IPS DF 4.7 (cell line): ENCODE measurements around the gene SCP2D1.
"Not testable (repeated sequence)": the region's sequence is repeated elsewhere in the genome, so short reads cannot be mapped to it uniquely, and the experiment has no call there.

Source experiments
- DNase-seq: peaks from one replicate; pipeline ENCODE4 v3.0.0-alpha.2; 2013; ENCODE audit warnings: low spot score; ENCODE audit errors: extremely low read depth

SCP2D1 gene

DNA sequence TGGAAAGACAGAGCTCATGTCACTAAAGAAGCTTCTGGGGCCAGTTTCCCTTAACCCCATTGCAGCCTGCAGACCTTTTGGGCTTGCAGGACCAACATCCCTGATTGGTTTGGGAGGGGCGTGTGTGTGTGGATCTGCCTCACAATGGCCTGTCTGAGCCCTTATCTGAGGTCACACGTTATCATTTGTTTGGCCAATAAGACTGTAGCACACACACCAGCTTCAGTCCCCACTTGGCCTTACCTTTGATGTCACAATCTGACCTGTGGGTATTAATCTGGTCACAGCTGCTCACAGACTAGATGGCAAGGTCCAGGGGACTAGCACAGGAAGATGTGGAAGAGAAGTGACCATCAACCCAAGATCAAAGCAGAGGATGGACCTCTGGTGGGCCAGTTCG lies at the start of gene SCP2D1:
Gene SCP2D1, plus strand, starts transcription at position 301 of the 400 bp plus-strand sequence. Its CDS starts 33 bp downstream, at position 334.
- no peak for DNase-seq

DNA sequence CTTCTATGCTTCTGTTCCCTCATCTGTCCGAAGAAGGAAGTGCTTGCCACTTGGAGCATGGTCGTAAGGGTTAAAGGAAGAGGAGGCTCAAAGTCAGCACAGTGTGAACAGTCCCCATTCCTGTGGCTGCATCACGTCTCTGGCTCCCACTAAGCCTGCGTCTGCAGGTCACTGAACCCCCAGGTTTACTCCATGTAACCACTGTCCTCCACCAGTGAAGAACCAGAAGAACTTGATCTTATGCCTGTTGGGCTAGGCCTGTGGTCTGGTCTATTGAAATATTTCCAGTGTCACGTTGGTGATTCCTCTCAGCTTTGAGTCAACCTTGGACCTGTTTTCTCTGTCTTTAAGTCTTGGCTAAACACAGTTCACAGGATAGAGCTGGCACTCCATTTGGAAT lies 45.9 kb upstream of the SCP2D1 start:
- DNase-seq, result no peak

DNA sequence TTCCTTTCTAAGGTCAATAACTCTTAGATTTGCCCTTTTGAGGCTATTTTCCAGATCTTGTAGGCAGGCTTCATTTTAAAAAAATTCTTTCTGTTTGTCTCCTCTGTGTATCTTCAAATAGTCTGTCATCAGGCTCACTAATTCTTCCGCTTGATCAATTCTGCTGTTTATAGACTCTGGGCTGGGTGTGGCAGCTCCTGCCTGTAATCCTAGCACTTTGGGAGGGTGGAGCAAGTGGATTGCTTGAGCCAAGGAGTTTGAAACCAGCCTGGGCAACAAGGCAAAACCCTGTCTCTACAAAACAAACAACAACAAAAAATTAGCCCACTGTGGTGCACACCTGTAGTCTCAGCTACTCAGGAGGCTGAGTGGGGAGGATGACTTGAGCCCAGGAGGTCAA lies 40.0 kb upstream of the SCP2D1 start:
- DNase-seq, result no peak

DNA sequence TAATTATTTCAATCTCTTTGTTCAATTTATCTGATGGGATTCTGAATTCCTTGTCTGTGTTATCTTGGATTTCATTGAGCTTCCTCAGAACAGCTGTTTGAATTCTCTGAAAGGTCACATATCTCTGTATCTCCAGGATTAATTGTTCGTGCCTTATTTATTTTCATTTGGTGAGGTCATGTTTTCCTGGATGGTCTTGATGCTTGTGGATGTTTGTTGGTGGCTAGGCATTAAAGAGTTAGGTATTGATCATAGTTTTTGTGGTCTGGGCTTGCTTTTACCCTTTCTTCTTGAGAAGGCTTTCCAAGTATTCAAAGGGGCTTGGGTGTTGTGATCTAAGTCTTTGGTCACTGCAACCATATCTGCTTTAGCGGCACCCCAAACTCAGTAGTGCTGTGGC lies 39.4 kb upstream of the SCP2D1 start:
- DNase-seq, result no peak

DNA sequence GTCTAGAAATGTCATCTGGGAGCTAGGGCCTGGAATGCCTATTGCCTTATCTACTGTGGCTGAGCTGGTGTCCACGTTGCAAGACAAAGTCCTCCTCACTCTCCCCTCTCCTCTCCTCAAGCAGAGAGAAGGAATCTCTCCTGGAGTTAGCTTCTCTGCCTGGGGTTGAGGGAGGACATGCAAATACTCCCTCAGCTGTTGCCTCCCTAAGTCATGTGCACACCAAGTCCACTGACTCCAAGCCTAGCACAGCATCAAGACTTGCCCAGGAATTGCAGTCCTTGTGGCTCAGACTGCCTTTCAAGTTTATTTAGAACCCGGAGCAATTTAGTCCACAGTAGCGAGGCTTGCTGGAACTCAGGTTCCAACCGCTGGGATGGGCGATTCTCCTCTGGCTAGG lies 38.0 kb upstream of the SCP2D1 start:
- no peak for DNase-seq

DNA sequence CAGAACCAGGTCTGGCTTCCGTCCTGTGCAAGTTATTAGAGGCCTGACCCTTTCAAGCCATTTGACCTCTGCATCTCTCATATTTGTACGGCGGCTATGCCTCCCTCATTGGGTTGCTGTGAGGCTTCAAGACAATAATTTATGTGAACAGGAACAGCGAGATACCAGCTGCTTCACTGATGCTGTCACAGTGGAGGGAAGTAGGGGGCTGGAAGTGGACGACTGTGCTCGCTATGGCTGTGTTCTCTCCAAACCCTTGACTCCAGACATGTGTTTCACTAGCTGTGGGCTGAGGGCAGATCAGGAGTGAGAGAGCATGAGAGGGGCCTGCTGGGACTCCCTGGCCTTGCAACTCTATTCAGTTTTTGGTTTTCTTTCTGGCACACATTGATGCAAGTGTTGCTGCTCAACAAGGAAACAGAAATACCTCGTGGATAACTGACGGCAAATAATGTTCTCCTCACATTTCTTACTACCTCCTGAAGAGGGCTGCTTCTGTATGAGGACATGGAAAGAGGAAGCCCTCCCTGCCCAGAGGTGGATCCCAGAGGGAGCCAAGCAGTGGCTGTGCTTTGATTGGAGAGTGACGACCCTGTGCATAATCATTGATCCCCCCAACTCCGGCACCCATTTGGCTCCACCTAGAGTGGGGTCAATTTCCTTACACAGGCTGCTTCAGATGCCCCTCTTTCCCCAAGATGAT lies 34.7 kb upstream of the SCP2D1 start:
- no peak for DNase-seq

DNA sequence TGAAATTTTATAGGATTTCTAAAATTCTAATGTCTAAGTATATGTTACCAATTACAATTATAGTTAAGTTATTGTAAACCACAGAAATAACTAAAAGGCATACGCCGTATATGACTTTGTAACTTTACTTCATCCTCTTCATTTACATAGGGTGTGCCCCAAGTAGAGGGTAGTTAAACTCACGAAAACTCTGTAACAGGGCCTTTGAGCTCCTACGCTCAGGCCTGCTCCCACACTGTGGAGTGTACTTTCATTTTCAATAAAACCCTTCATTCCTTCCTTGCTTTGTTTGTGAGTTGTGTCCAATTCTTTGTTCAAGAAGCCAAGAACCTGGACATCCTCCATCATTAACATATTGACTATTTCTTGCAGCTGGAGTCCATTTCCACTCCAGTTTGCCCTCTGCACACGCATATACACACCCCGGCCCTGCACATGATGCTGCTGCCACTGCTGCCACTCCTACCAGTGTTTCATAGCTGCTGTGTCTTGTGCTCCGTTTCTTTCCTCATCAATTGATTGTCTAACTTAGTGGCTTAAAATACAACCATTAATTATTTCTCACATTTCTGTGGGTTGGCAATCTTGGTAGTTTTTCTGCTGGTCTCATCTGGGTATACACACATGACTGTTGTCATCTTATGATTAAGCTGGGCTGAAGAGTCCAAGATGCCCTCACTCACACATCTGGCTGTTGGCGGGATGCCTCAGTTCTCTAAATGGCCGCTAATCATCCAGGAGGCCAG lies 33.0 kb upstream of the SCP2D1 start:
- no peak for DNase-seq

DNA sequence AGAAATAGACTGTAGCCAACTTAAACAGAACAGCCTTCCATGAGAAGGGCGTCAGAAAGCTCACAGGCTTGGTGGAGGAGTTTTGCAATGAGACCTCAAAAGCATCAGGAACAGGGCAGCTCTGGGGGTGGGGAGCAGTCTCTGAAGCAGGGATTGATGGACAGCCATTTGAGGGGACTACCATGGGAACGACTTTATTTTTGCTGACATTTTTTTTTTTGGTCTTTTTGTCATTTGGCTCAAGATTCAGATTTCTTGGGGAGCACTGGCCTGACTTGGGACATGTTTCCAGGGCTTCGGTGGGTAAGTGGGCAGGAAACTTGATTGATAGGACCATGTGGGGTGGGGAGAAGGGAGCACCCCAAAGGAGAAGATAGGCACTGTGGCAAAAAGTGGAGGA lies 32.1 kb upstream of the SCP2D1 start:
- no peak for DNase-seq

DNA sequence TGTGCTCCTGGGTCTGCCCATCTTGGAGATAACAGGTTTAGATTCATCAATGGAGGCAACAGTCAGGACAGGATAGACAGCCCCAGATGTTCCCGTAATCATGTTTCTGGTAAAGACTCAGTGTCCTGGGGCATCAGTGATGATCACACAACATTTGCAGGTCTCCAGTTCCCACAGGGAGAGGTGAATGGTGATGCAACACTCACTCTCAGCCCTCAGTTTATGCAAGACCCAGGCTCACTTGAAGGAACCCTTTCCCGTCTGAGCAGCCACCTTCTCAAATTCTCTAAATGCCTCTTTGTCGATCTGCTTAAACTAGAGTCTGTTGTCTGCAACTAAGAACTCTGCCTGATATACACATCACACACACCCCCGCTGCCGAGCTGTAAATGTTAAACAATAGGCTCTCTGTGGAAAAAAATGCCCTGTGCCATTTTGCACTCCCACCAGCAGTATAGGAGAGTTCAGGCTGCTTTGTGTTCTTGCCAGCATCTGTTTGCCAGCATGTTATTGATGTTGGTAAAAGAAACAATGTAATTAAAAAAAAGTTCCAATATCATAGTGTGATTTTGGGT lies 30.1 kb upstream of the SCP2D1 start:
- no peak for DNase-seq

DNA sequence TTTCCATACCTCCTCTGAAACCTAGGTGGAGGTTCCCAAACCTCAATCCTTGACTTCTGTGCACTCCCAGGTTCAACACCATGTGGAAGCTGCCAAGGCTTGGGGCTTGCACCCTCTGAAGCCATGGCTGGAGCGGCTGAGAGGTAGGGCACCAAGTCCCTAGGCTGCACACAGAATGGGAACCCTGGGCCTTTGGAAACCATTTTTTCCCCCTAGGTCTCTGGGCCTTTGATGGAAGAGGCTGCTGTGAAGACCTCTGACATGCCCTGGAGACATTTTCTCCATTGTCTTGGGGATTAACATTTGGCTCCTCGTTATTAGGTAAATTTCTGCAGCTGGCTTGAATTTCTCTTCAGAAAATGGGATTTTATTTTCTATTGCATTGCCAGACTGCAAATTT lies 26.5 kb upstream of the SCP2D1 start:
- DNase-seq, result not testable (repeated sequence)

DNA sequence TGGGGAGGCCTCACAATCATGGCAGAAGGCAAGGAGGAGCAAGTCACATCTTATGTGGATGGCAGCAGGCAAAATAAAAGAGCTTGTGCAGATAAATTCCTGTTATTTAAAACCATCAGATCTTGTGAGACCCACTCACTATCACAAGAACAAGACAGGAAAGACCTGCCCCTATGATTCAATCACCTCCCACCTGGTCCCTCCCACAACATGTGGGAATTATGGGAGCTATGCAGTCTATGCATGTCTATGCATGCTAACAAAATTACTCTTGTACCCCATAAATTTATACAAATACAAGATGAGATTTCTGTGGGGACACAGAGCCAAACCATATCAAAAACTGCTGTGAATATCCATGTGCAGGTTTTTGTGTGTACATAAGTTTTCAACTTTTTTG lies 25.6 kb upstream of the SCP2D1 start:
- DNase-seq, result no peak

DNA sequence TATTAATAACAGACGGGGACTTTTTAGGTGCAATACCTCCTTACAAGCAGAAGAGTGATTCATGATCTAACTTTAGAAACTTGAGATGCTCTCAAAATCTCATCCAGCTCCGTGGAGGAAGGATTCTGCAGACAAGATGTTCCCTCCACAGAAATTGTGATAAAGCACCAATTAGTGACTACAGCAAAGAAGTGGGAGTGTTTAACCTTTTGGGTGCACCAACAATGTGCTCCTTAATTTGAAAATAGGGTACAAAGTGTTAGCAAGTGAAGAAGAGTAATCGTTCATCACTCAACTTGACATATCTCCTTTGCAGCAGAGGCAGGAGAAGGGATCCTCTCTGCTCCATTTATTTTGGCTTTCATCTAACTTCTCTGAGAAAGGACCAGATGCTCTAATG lies 22.8 kb upstream of the SCP2D1 start:
- no peak for DNase-seq

DNA sequence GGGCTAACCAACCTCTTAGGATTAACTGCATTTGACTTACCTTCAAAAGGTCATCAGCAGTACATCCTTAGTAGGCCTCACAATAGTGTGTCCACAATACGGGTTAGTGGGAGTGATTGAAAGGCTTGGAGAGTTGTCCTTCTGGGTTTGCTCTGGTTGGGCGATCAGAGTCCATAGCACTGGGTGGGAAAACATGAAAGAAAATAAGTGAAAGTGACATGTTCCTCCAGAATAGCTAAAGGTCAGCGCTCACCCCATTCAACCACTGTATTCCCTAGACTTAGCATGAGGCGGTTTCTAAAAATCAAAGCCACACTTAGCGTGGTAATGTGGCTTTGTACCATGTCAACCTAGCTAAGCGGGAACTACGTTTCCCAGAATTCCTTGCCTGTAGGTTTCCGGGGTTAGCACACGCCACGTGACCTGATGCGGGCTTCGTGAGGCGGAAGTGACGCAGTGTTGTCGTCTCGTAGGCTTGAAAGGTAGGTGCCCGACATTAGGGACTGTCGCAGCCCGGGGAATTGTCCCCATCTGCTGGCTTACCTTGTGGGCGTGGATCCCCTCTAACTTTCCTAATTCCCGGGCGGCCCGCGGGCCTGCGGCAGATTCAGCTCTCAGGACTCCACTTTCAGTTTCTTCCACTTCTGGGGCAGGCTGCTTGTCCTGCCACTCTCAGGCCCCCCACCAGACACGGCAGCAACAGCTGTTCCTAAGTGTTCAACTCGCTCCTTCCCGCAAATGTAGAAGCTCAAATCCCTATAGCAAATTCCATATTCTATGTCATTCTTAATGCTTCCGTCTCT lies 19.8 kb upstream of the SCP2D1 start:
- DNase-seq, result peak; percentile 91

DNA sequence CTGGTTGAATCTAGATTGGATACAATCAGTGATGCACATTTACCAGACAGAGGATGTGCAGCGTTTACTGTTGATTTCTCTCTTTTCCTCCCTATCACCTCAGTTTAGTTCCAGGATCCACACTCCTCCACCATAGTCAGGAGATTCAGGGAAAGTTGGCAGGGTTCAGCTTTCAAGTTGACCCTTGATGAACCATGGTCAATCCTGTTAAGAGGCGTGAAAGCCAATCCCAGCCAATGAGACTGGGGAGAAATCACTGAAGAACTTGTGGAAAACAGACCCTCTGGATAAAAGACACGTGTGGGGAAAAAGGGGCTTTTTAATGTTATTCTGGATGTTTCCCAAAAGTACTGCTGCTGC lies 19.2 kb upstream of the SCP2D1 start:
- no peak for DNase-seq

DNA sequence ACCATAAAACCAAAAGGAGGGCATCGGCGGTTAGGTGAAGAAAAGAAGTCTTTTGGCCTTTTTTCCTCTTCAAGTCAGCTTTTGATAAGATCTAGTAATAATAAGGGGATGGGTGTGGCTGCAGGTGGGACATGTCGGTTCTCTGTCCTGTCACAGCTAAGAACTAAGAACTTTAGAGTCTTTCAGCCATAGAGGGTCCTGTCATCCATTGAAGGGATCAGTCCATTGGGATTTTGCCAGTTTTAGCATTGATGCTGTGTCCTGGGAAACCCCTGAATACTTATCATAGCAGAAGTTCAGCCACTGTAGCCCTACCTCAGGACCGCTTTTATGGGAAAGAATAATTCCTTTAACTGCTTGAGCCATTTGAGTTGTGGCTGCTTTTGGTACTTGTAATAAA lies 18.2 kb upstream of the SCP2D1 start:
- no peak for DNase-seq

DNA sequence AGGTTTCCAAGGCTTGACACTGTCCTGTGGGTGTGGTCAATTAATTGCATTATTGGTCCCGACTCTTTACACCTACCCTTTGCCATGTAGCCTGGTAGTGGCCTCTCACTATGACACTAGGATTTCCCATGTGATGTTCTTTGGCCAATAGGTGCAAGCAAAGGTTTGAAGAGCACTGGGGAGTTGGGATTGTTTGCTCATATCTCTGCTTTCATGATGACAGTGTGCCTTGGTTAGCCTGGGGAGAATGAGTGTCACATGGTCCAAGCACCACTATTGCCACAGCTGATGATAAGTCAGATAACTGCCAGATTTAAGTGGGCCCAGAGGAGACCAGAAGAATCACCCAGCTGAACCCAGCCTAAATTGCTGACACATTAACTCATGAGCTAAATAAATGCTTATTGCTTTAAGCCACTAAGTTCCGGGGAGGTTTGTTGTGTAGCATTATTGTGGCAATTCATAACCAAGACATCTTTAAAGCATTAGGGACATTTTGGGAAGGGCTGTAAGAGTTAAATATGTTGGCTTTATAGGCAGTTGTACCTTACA lies 17.2 kb upstream of the SCP2D1 start:
- no peak for DNase-seq

DNA sequence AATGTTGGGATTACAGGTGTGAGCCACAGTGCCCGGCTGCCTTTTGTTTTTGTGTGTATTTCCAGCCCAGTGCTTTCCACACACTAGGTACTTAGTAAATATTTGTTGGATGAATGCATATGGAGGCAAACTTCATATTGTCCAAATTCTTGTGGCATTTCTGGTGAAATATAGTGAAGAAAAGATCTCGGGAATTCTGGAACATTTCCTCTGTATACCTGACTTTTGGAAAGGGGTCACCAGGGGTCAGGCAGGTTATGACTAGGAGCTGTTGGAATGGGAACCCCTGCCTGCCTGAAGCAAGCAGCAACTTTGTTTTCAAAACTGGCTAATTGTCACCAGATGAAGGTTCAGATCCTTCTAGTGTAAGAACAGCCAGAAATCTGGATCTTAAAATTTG lies 12.1 kb upstream of the SCP2D1 start:
- no peak for DNase-seq

DNA sequence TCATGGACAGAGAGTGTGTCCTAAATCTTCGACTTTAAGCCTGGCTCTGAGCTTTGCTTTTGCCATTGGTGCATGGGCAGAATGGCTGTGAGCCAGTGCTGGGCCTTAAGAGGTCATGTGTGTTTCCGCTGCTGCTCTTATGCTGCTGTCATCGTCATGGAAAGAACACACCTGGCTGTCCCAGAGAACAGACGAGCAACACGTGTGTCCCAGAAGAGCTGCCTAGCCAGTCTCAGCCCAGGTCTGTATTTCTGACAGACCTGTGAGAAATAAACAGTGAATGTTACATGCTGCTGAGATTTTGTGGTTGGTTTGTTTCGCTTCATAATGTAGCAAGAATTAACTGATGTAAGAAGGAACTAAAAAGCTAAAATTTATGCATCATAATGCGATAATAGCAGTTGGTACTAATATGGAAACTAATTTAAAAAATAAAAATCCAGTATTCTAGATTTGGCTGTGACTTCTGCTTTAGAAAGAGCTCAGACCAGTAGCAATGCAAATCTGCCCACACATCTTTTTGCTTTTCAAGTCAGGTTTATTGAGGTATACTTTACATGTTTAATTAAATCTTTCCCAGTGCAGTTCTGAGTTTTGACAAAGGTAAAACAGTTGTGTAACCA lies 11.5 kb upstream of the SCP2D1 start:
- DNase-seq, result no peak

DNA sequence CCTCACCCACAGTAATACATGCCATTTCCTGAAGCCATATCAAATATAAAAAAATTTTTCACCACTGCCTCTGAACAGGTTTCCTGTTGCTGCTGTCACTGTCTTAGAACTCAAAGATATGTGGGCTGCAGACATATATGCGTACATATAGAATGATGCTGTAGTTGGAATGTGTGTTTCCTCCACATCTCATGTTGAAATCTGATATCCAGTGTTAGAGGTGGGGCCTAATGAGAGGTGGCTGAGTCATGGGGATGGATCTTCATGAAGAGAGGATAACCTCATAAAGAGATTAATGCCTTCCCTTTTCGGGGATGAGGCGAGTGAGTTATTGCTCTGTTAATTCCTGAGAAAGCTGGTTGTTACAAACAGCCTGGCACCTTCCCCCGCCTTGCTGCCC lies 7.7 kb upstream of the SCP2D1 start:
- DNase-seq, result no peak

DNA sequence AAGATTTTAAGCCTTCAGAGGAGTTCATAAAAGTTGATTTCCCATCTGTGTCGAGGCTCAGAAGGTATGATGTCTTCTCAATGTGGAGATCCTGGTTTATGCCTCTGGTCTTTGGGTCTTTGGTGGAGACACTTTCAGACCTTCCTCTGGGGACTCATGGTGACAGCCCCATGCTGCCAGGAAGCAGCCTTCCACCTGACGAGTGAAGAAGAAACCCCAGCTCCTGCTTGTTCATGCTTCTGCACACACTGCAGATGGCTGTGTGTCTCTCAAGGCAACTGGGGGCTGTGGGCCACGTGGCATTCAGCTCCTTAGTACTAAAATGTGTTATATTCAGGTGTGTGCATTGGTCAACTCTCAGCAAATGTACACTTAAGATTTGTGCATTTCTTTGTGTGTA lies 4.9 kb upstream of the SCP2D1 start:
- DNase-seq, result no peak

DNA sequence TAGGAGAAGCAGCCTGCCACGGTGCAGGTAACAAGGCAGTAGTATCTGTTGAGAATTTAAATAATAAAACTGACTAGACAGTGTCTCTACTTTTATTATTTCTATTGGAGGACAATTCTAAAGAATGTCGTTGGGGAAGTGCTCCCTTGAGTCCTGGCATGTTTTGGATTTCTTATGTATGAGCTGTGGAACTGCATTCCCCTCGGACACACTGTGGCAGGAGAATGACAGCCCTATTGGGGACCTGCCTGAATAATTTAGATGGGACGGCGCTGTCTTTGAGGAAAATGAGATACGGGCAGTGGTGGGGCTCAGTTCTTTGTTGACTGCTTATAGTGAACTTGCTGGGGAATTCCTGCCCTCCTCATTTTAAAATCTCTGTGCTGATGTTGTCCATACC lies 2.4 kb upstream of the SCP2D1 start:
- no peak for DNase-seq
